GM12891 (cell line): ENCODE measurements around the gene MRPS22.

Source experiments
- POLR2AphosphoS5 ChIP-seq: IDR thresholded peaks from 2 replicates; pipeline ENCODE4 v1.6.1; 2011; ENCODE audit warnings: low read depth, low read length, control low read depth
- TAF1 ChIP-seq: IDR thresholded peaks from 2 replicates; pipeline ENCODE4 v1.6.1; 2011; ENCODE audit warnings: low read depth, low read length, control low read depth

DNA sequence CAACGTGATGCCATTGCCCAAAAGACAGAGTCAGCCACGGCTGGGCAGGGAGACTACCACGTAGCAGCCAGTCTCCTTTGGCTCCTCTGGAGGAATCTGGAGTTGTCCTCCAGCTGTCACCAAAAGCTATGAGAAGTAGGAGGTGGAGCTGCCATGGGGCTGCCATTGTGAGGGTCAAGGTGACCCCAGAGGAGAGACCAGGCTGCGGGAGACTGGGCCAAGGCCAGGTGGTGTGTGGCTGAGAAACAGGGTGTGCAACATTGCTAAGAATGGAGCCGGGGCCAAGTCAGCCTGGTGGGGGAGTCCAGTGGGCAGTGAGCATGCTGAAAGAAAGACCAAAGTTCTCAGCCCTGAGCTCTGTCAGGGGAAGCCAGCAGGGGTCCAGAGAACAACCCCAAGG, 29.9 kb upstream of the MRPS22 start:
- TF ChIP-seq POLR2AphosphoS5 (no peak), TAF1 (no peak)
